ENCODE data around the gene KNTC1. TPM values are rescaled to one million over a fixed set of nuclear protein-coding genes. Genes with fewer than 3 reads are reported as not detected.

The KNTC1 gene
- total and polyA plus RNA-seq, 2 of the 8 experiments (the other 6 are each of a cell fraction or from before 2014, with no cell fraction given), result 52.7 to 80.2 TPM

DNA sequence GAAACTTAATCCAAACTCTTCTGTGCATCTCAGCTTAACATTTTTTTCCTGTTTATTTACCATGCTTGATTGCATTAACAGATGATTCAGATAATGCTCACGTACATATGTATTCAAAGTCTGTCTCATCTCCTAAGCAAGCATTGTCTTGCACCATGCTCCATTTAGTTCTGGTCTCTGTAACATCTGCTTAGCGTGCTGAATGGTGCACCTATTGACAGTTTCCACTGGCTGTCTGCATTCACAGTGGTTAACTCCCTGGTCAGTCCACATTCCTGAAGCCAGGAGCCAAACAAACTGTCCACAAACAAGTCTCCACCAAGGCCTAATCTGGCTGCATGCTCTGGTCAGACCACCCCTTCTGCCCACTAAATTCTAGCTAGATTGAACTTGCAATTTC lies 83.9 kb downstream of the KNTC1 start (continued):
- no peak for TF ChIP-seq TEAD4 (IDR thresholded peaks at IDR 0.05; ENCODE audit: low read depth, low read length)
- no peak for TF ChIP-seq CEBPB (IDR thresholded peaks at IDR 0.05; ENCODE audit: low read depth, low read length)
- TF ChIP-seq CBX5 (IDR thresholded peaks at IDR 0.05; ENCODE audit: low read depth, low read length), result no peak
- TF ChIP-seq NRF1 (IDR thresholded peaks at IDR 0.05; ENCODE audit: low read depth, low read length), result no peak
- no peak for TF ChIP-seq YY1 (IDR thresholded peaks at IDR 0.05; ENCODE audit: low read depth, low read length)
